NCI-H446 treated with DMSO at 0.1 percent for 48 hours (cell line): ENCODE results near the gene P3H3.

ENCODE experiments used
- DNase-seq: peaks from one replicate; lab custom pipeline; 2025; lab: John Stamatoyannopoulos, UW

Gene P3H3

DNA sequence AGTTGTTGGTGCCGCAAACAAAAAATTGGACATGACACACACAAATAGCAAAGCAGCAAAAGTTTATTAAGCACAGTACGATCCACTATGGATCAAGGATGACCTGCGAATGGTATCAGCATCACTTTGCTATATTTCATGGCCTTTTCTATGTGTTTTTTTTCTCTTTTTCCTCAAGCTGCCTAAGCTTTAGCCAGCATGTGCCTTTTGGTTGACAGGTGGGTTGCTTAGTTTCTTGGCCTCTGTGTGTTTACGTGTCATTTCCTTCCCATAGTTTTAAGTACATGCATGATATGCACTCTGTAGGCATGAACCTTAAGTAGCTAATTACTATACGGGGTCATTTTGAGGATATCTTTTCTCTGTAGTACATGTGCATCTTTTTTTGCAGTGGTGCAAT lies 29.1 kb upstream of the P3H3 start:
- no peak for DNase-seq

- DNase-seq = no peak
Measured at GRCh38 chr12:6807170-6807569, 21.0 kb upstream of the P3H3 start.

- no peak for DNase-seq
Measured at GRCh38 chr12:6809056-6809455, 19.2 kb upstream of the P3H3 start.

DNA sequence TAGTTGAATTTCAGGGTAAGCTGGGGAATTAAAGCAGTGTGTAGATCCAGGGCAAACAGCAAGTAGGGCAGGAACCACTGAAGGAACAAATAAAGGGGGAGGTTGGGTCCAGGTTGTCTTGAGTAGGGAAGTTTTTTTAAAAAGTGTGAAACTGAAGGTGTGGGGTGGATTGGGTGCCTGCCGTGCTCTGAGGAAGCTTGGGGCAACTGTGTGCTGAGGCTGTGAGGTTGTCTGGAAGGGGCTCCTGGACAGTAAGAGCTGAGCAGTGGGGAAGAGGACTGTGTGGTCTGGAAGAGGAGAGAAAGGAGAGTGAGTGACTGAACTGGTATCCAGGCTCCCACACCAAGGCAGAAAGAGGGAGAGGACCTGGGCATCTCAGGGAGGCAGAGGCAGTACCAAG lies 17.4 kb upstream of the P3H3 start:
- DNase-seq = no peak

- DNase-seq = no peak
Measured at GRCh38 chr12:6813363-6813762, 14.8 kb upstream of the P3H3 start.

DNA sequence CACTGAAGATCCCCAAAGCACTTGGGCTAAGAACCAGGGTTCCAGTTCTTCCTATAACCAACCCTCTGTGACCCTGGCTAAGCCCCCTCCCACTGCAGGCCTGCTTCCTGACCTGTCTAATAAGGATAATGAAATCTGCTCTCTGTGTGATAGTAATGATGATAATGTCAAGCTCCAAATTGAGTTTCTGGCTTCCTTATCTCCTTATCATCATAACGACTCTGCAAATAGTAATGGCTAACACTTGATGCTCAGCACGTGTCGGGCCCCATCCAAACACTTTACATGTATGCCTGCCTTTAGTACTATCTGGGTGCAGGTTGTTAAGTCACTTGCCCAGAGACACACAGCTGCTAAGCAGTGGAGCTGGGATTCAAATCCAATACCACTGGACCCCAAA lies 11.6 kb upstream of the P3H3 start:
- DNase-seq = no peak

GRCh38 chr12:6817098-6817497 lies 11.1 kb upstream of the P3H3 start:
- no peak for DNase-seq

GRCh38 chr12:6817662-6818157 lies 10.5 kb upstream of the P3H3 start:
- DNase-seq = no peak

DNA sequence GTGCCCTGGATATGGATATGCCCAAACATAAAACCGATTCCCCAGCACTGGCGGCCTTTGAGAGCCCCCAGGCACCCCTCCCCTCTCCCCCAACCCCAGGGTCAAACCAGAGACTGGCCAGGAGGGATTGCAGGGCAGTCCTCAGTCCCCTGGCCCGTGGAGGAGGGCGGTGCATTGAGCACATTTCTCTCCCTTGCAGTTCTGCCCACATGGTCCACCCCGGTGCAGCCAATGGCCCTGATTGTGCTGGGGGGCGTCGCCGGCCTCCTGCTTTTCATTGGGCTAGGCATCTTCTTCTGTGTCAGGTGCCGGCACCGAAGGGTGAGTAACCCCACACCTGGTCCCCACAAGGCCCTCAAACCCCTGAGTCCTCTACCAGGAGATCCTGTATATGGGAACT lies 10.0 kb upstream of the P3H3 start:
- no peak for DNase-seq

DNA sequence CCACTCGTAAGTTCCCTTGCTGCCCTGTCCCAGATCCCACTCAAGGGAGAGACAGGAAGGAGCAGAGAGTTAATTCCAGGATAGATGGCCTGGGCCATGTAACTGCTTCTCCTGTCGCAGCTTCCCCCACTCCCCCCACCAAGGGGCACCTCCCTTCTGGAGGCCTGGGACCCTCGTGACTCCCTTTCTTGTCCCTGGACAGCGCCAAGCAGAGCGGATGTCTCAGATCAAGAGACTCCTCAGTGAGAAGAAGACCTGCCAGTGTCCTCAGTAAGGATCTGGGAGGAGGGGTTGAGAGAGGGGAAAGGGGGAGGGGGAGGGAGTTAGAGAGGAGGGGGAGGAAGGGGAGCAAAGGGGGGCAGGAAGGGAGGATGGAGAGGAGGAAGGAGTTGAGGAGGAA lies 9.6 kb upstream of the P3H3 start:
- no peak for DNase-seq

DNA sequence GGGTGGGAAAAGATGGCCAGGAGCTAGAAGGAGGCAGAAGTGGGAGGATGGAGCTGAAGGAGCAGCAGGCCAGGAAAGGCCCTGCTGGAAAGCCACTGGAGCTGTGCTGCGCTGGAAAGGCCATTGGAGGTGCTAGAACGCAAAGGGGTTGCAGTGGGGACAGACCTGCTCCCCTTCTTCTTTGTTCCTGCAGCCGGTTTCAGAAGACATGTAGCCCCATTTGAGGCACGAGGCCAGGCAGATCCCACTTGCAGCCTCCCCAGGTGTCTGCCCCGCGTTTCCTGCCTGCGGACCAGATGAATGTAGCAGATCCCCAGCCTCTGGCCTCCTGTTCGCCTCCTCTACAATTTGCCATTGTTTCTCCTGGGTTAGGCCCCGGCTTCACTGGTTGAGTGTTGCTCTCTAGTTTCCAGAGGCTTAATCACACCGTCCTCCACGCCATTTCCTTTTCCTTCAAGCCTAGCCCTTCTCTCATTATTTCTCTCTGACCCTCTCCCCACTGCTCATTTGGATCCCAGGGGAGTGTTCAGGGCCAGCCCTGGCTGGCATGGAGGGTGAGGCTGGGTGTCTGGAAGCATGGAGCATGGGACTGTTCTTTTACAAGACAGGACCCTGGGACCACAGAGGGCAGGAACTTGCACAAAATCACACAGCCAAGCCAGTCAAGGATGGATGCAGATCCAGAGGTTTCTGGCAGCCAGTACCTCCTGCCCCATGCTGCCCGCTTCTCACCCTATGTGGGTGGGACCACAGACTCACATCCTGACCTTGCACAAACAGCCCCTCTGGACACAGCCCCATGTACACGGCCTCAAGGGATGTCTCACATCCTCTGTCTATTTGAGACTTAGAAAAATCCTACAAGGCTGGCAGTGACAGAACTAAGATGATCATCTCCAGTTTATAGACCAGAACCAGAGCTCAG lies 8.8 kb upstream of the P3H3 start:
- no peak for DNase-seq

DNA sequence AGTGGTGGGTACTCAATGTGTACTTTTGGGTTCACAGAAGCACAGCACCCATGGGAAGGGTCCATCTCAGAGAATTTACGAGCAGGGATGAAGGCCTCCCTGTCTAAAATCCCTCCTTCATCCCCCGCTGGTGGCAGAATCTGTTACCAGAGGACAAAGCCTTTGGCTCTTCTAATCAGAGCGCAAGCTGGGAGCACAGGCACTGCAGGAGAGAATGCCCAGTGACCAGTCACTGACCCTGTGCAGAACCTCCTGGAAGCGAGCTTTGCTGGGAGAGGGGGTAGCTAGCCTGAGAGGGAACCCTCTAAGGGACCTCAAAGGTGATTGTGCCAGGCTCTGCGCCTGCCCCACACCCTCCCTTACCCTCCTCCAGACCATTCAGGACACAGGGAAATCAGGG lies 8.0 kb upstream of the P3H3 start:
- no peak for DNase-seq

GRCh38 chr12:6821591-6822425 lies 6.4 kb upstream of the P3H3 start, which contains the start of gene GPR162:
GPR162 (plus strand) TSS chr12:6821821; CDS start chr12:6823899, 2,078 bp downstream.
- peak; percentile 10 for DNase-seq

- DNase-seq = no peak
Measured at GRCh38 chr12:6822426-6823135, 5.6 kb upstream of the P3H3 start.

DNA sequence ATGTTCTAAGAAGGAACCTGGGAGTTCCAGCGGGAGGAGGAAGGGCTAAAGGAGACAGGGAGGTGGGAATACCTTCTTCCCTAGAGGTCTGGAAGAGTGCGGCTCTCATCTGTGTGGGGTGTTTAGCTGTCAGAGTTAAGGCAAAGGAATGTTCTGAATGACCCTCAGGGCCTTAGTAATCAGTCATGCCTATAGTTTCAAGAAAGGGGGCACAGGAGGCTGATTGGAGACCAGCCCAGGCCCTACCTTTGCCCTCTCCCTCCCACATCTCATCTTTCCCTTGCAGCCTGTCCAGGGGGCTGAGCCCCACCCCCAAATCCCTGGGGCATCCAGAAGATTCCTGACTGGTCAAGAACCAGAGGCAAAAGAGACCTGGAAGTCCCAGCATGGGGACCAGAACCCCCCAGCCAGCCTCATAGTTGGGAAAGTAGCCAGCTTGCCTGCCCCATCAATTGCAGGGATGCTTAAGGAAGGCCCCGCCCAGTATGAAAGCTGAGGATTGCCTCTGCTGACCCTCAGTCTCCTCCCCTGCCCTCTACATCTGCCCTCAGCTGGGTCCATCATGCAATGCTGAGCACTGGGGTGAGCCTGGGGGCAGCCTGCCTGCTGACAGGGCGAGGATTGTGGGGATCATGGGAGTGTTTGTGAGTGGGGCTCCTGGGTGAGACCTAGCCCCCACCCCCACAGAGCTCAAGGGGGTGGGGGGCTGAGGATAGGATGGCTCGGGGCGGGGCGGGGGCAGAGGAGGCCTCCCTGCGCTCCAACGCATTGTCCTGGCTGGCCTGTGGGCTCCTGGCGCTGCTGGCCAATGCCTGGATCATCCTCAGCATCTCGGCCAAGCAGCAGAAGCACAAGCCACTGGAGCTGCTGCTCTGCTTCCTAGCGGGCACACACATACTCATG lies 4.8 kb upstream of the P3H3 start:
- DNase-seq = no peak

- DNase-seq = no peak
Measured at GRCh38 chr12:6824085-6824775, 4.0 kb upstream of the P3H3 start.

DNA sequence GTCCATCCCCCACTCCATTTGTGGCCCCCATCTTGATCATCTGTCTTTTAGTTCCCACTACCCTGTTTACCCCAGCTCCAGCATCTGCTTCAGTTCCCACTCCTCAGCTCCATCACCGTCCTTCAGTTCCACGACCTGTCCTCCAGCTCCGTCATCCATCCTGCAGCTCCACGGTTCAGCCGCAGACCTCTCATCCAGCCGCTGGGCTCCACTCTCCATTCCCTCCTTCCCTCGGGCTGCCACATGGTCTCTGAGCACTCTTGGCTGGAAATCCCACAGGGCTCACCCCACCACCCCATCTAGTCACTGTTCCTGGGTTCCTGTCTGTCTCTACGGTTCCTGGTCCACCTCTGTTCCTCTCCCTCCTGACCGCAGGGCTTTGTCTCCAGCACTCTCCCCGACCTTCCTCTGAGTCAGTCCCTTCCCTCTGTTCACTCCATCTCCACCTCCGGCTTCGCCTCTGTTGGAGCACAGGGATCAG lies 3.3 kb upstream of the P3H3 start:
- no peak for DNase-seq

- DNase-seq = peak; percentile 68
Measured at GRCh38 chr12:6825398-6826124, 2.6 kb upstream of the P3H3 start.

- DNase-seq = no peak
Measured at GRCh38 chr12:6826125-6826733, 2.0 kb upstream of the P3H3 start.
